Right atrium auricular region (tissue), 2 donors: ENCODE measurements around the gene TROAP. TPM values are rescaled to one million over a fixed set of nuclear protein-coding genes. Genes with fewer than 3 reads are reported as not detected.

Experiments used
- DNase-seq: peaks from one replicate; pipeline ENCODE4 v3.0.0-alpha.2; 2019; ENCODE audit warnings: low spot score
- H3K27ac ChIP-seq, 2 donors: fragments of 200-600 bp; sonication (generic); 1 replicate in 1 of 2; 2 replicates in 1 of 2; pipeline ENCODE4 v1.5.1; 2016 to 2019
- H3K27me3 ChIP-seq, 2 donors: fragments of 200-600 bp; sonication (generic); one replicate each; pipeline versions ENCODE4 v1.5.1 to v1.6.0; 2017 to 2019
- H3K36me3 ChIP-seq: fragments of 200-600 bp; sonication (generic); one replicate; pipeline ENCODE4 v1.5.1; 2016
- H3K4me1 ChIP-seq, 2 donors: fragments of 200-600 bp; sonication (generic); one replicate each; pipeline versions ENCODE4 v1.5.1 to v1.6.0; 2017 to 2019
- H3K4me3 ChIP-seq, 2 donors: fragments of 200-600 bp; sonication (generic); 1 replicate in 1 of 2; 2 replicates in 1 of 2; pipeline ENCODE4 v1.5.1; 2017 to 2019; ENCODE audit warnings: mild to moderate bottlenecking in 1 of 2, moderate library complexity in 1 of 2
- H3K9me3 ChIP-seq, 2 donors: fragments of 200-600 bp; sonication (generic); one replicate each; pipeline ENCODE4 v1.5.1; 2019
- total RNA-seq, 2 donors: library from RNA; depleted of rRNA; stranded (reverse); fragments of >200 nt; gene quantifications; one replicate each; pipeline ENCODE4 v1.1.0, GENCODE V29; 2016
- TF ChIP-seq, protein P1 (sequence below), 2 donors: fragments of 200-600 bp; sonication (generic); IDR thresholded peaks; one replicate each; pipeline ENCODE4 v1.5.1; 2019; ENCODE audit warnings: antibody characterized with exemption in 2 of 2

TROAP gene
- total RNA-seq, 2 donors from 2014 or later, result 0.48 TPM; not detected in 1

DNA sequence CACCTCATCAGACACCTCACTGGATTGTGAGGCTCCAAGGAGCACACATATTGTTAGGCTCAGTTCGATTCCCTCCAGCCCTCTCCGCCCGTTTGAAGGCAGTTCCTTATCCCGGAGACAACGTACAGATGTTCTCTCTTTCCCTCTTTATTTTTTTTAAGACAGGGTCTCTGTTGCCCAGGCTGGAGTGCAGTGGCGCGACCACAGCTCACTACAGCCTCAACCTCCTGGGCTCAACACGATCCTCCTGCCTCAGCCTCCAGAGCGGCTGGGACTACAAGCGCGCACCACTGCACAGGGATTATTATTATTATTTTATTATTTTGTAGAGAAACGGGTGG, 718 bp upstream of the TROAP start:
- DNase-seq, result no peak
- no peaks in the 10 kb centered on the region for H3K36me3 ChIP-seq
- H3K27me3 ChIP-seq, result no peaks in the 10 kb centered on the region
- H3K9me3 ChIP-seq, result no peaks in the 10 kb centered on the region
- TF ChIP-seq, protein P1, sequence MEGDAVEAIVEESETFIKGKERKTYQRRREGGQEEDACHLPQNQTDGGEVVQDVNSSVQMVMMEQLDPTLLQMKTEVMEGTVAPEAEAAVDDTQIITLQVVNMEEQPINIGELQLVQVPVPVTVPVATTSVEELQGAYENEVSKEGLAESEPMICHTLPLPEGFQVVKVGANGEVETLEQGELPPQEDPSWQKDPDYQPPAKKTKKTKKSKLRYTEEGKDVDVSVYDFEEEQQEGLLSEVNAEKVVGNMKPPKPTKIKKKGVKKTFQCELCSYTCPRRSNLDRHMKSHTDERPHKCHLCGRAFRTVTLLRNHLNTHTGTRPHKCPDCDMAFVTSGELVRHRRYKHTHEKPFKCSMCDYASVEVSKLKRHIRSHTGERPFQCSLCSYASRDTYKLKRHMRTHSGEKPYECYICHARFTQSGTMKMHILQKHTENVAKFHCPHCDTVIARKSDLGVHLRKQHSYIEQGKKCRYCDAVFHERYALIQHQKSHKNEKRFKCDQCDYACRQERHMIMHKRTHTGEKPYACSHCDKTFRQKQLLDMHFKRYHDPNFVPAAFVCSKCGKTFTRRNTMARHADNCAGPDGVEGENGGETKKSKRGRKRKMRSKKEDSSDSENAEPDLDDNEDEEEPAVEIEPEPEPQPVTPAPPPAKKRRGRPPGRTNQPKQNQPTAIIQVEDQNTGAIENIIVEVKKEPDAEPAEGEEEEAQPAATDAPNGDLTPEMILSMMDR (IDR thresholded peaks at IDR 0.05), result no peak
- H3K4me1 ChIP-seq, result peaks cover 0 to 14% of the 10 kb centered on the region in 2 donors
- H3K4me3 ChIP-seq, result peak overlapping the region; percentile 65 to 69
- H3K27ac ChIP-seq, result peak overlapping the region; percentile 61 to 73

DNA sequence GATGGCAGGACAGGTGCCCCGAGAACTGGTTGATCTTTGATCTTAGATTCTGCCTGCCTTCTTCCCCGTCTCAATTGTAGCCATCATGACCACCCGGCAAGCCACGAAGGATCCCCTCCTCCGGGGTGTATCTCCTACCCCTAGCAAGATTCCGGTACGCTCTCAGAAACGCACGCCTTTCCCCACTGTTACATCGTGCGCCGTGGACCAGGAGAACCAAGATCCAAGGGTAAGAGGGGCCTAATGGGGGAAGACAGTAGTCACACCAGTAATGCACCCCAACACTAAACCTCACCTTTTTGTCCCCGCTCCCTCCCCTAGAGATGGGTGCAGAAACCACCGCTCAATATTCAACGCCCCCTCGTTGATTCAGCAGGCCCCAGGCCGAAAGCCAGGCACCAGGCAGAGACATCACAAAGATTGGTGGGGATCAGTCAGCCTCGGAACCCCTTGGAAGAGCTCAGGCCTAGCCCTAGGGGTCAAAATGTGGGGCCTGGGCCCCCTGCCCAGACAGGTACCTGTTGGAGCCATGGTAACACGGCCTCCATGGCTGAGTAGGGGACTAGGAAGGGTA, 556 bp downstream of the TROAP start:
- Histone ChIP-seq H3K4me3 (peak overlapping the region; percentile 27 to 69), H3K27me3 (no peaks in the 10 kb centered on the region), H3K27ac (no peak overlapping the region), H3K4me1 (peaks cover 0 to 14% of the 10 kb centered on the region in 2 donors), H3K36me3 (no peaks in the 10 kb centered on the region), H3K9me3 (no peaks in the 10 kb centered on the region)
- no peak for DNase-seq
- TF ChIP-seq, protein P1 (IDR thresholded peaks at IDR 0.05), result no peak

DNA sequence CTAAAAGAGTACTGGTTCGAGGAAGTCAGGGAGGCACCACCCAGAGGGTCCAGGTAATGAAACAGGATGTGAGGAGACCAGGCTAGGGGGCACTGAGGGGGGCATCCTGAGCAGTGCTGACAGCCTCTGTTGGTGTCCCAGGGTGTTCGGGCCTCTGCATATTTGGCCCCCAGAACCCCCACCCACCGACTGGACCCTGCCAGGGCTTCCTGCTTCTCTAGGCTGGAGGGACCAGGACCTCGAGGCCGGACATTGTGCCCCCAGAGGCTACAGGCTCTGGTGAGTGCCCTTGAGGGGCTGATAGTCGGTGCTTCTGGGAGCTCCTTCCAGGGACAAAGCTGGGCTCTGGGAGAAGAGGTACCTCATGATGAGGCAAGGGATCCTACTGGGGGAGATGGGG, 2.6 kb downstream of the TROAP start:
- Histone ChIP-seq H3K4me1 (peaks cover 0 to 14% of the 10 kb centered on the region in 2 donors), H3K27me3 (no peaks in the 10 kb centered on the region), H3K9me3 (no peaks in the 10 kb centered on the region), H3K36me3 (no peaks in the 10 kb centered on the region), H3K4me3 (no peak overlapping the region), H3K27ac (no peak overlapping the region)
- DNase-seq, result no peak
- TF ChIP-seq, protein P1 (IDR thresholded peaks at IDR 0.05), result no peak

DNA sequence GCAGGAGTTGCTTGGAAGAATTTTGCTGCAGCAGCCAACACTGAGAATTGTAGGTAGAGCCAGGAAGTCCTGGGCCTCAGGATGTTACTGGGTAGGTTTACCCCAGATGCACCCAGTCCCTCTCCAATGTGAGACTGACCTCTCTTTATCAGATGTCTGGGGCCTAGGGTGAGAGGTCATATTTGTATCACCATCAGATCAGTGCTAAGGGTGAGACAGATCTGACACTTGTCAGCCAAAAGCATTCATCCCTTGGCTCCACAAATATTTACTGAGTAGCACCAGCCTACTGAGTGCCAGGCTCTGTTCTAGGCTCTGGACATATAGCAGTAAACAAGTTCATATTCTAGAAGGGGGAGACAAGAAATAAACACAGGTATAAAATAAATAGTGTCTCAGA, 4.3 kb downstream of the TROAP start:
- TF ChIP-seq, protein P1 (IDR thresholded peaks at IDR 0.05), result no peak
- H3K9me3 ChIP-seq, result no peaks in the 10 kb centered on the region
- no peaks in the 10 kb centered on the region for H3K27me3 ChIP-seq
- no peaks in the 10 kb centered on the region for H3K36me3 ChIP-seq
- peaks cover 0 to 13% of the 10 kb centered on the region in 2 donors for H3K4me1 ChIP-seq
- no peak for DNase-seq
- no peak overlapping the region for H3K27ac ChIP-seq
- no peak overlapping the region for H3K4me3 ChIP-seq

DNA sequence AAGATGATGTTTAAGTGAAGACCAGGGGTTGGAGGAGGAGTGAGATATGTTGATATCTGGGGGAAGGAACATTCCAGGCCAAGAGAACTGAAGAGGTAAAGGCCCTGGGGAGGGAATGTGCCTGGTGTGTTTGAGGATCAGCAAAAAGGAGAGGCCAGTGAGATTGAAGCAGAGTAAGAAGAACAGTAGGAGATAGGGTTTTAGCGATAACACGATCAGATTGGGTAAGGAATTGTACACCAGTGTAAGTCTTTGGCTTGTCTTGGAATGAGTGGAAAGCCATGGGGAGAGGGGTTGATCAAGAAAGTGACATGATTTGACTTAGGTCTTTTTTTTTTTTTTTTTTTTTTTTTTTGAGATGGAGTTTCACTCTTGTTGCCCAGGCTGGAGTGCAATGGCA, 4.8 kb downstream of the TROAP start:
- DNase-seq, result no peak
- peaks cover 0 to 3% of the 10 kb centered on the region in 2 donors for H3K27me3 ChIP-seq
- H3K4me1 ChIP-seq, result peaks cover 0 to 13% of the 10 kb centered on the region in 2 donors
- no peaks in the 10 kb centered on the region for H3K36me3 ChIP-seq
- H3K4me3 ChIP-seq, result no peak overlapping the region
- H3K9me3 ChIP-seq, result no peaks in the 10 kb centered on the region
- TF ChIP-seq, protein P1 (IDR thresholded peaks at IDR 0.05), result no peak
- no peak overlapping the region for H3K27ac ChIP-seq

DNA sequence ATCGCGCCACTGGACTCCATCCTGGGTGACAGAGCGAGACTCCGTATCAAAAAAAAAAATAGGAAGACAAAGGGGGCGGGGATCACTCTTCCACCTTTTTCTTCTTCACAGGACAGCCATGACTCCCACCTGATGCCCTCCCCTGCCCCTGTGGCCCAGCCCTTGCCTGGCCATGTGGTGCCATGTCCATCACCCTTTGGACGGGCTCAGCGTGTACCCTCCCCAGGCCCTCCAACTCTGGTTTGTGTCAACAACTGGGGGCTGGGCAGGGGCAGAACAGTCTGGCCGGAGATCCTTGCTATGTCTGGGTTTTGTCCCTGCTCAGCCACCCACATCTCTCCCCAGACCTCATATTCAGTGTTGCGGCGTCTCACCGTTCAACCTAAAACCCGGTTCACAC, 5.8 kb downstream of the TROAP start:
- peaks cover 0 to 10% of the 10 kb centered on the region in 2 donors for H3K4me1 ChIP-seq
- H3K27ac ChIP-seq, result no peak overlapping the region
- TF ChIP-seq, protein P1 (IDR thresholded peaks at IDR 0.05), result no peak
- peaks cover 0 to 8% of the 10 kb centered on the region in 2 donors for H3K27me3 ChIP-seq
- no peaks in the 10 kb centered on the region for H3K9me3 ChIP-seq
- H3K4me3 ChIP-seq, result no peak overlapping the region
- DNase-seq, result no peak
- H3K36me3 ChIP-seq, result no peaks in the 10 kb centered on the region
